ENCODE measurements around the gene AP5Z1. TPM values are rescaled to one million over a fixed set of nuclear protein-coding genes. Genes with fewer than 3 reads are reported as not detected.

The AP5Z1 gene
- total RNA-seq, 1 experiment from 2014 or later: 38.3 TPM

GRCh38 chr7:4769761-4770160 lies 5.7 kb upstream of the AP5Z1 start:
- Histone ChIP-seq H3T11ph (ENCODE audit: low read length) (no peak overlapping the region), H3K4ac (ENCODE audit: low read depth, low read length) (no peak overlapping the region), H3K27ac (ENCODE audit: insufficient read length, low read depth, low read length) (no peak overlapping the region), H2BK12ac (ENCODE audit: insufficient read length, low read depth, low read length) (no peak overlapping the region), H2AK5ac (ENCODE audit: insufficient read length, low read length) (no peak overlapping the region), H2BK20ac (ENCODE audit: low read depth, low read length, poor library complexity, severe bottlenecking) (no peak overlapping the region), H3K56ac (ENCODE audit: insufficient read length, low read depth, low read length) (no peak overlapping the region), H2BK5ac (ENCODE audit: insufficient read length, low read length) (no peak overlapping the region), H3K79me1 (ENCODE audit: insufficient read depth, low read depth, low read length, poor library complexity, severe bottlenecking) (no peaks in the 10 kb centered on the region), H4K20me1 (ENCODE audit: control insufficient read depth, insufficient read depth, insufficient read length) (no peaks in the 10 kb centered on the region), H3K14ac (ENCODE audit: insufficient read depth, low read length) (no peak overlapping the region), H2BK15ac (ENCODE audit: low read depth, low read length) (no peak overlapping the region), H3K18ac (ENCODE audit: insufficient read length, low read depth, low read length) (no peak overlapping the region), H3K9me3 (ENCODE audit: control insufficient read depth, low read depth, low read length) (no peaks in the 10 kb centered on the region), H2BK120ac (ENCODE audit: low read depth, low read length, poor library complexity, severe bottlenecking) (no peak overlapping the region), H4K8ac (replicated peaks; ENCODE audit: insufficient read length, low read depth, low read length) (no peak overlapping the region), H3K27me3 (ENCODE audit: insufficient read depth, low read length) (no peaks in the 10 kb centered on the region), H3K23ac (ENCODE audit: insufficient read length, low read depth, low read length) (no peak overlapping the region), H2AFZ (ENCODE audit: low read length) (no peak overlapping the region), H3K4me2 (ENCODE audit: insufficient read depth, insufficient read length, low read length) (no peak overlapping the region), H3K4me1 (ENCODE audit: insufficient read depth, low read length) (no peaks in the 10 kb centered on the region), H4K91ac (ENCODE audit: insufficient read length, low read depth, low read length) (no peak overlapping the region), H4K5ac (ENCODE audit: insufficient read length, low read depth, low read length) (no peak overlapping the region), H3K23me2 (ENCODE audit: insufficient read length, low read depth, low read length, poor library complexity, severe bottlenecking) (peaks cover 5% of the 10 kb centered on the region), H3K9ac (ENCODE audit: extremely low read depth, insufficient read length, low read length) (no peak overlapping the region), H3K79me2 (ENCODE audit: insufficient read depth, low read length) (no peaks in the 10 kb centered on the region)
- no peak for DNase-seq
- Mint-ChIP-seq H3K4me3 (no peak overlapping the region), H3K4me1 (peaks cover 8% of the 10 kb centered on the region in 2 experiments), H3K27ac (peak overlapping the region in 1 of 3 experiments; percentile 84; a peak in 1 of 7 replicates), H3K27me3 (ENCODE audit: low read depth) (peaks cover 3% of the 10 kb centered on the region; the same call in 1 of the 2 replicates), H3K9me3 (no peaks in the 10 kb centered on the region), H3K36me3 (ENCODE audit: insufficient read depth in 1 of 3, low read depth in 3 of 3) (no peaks in the 10 kb centered on the region)
- TF ChIP-seq CTCF (conservative IDR thresholded peaks at IDR 0.05): no peak
- no CpG with 5 or more reads among the region's 7 CpGs for WGBS (ENCODE audit: extremely low coverage, insufficient read length, low lambda C conversion rate)

All from H9 (cell line).